GM19455 (cell line): ENCODE data around the gene NPR3.

Experiments used
- ATAC-seq: cut with Tn5 transposase; IDR thresholded peaks from one replicate; pipeline ENCODE4 v1.9.1; 2021; ENCODE audit not compliant: unreplicated experiment

Gene NPR3

GRCh38 chr5:32805971-32806638, 95.0 kb downstream of the NPR3 start:
- no peak for ATAC-seq

- no peak for ATAC-seq
Measured at GRCh38 chr5:32808783-32809182, 97.7 kb downstream of the NPR3 start.

- ATAC-seq: no peak
Measured at GRCh38 chr5:32810804-32811203, 99.7 kb downstream of the NPR3 start.

- no peak for ATAC-seq
Measured at GRCh38 chr5:32812399-32812798, 101.3 kb downstream of the NPR3 start.

- no peak for ATAC-seq
Measured at GRCh38 chr5:32814141-32814540, 103.0 kb downstream of the NPR3 start.

GRCh38 chr5:32814620-32815019, 103.5 kb downstream of the NPR3 start:
- ATAC-seq: no peak

- no peak for ATAC-seq
Measured at GRCh38 chr5:32827981-32828380, 116.9 kb downstream of the NPR3 start.

GRCh38 chr5:32828492-32828891, 117.4 kb downstream of the NPR3 start:
- ATAC-seq: no peak

GRCh38 chr5:32831624-32832023, 120.5 kb downstream of the NPR3 start:
- no peak for ATAC-seq

GRCh38 chr5:32833127-32833526, 122.0 kb downstream of the NPR3 start:
- no peak for ATAC-seq

- no peak for ATAC-seq
Measured at GRCh38 chr5:32833663-32834062, 122.5 kb downstream of the NPR3 start.

GRCh38 chr5:32834251-32834650, 123.1 kb downstream of the NPR3 start:
- ATAC-seq: no peak

- ATAC-seq: no peak
Measured at GRCh38 chr5:32836176-32836575, 125.1 kb downstream of the NPR3 start.

- ATAC-seq: no peak
Measured at GRCh38 chr5:32837211-32837610, 126.1 kb downstream of the NPR3 start.

GRCh38 chr5:32839106-32839505, 128.0 kb downstream of the NPR3 start:
- no peak for ATAC-seq

GRCh38 chr5:32840606-32841005, 129.5 kb downstream of the NPR3 start:
- no peak for ATAC-seq
